Neutrophil (primary cell): Measurements from ENCODE around the gene LRP11.
"Not testable (repeated sequence)": the region's sequence is repeated elsewhere in the genome, so short reads cannot be mapped to it uniquely, and the experiment has no call there.

Experiments
- H3K27ac ChIP-seq: fragments of 200-600 bp; sonication (generic); 2 replicates; pipeline ENCODE4 v1.5.1; 2016; ENCODE audit warnings: mild to moderate bottlenecking, moderate library complexity
- H3K27me3 ChIP-seq: fragments of 200-600 bp; sonication (generic); 2 replicates; pipeline ENCODE4 v1.6.0; 2016; ENCODE audit warnings: mild to moderate bottlenecking
- H3K36me3 ChIP-seq: fragments of 200-600 bp; sonication (generic); 2 replicates; pipeline ENCODE4 v1.5.1; 2017
- H3K4me1 ChIP-seq, 2 experiments: fragments of 200-600 bp in 1 of 2; sonication (generic) in 1 of 2; 1 replicate in 1 of 2; 2 replicates in 1 of 2; pipeline versions ENCODE4 v1.5.1 to v1.6.1; 2013 to 2016; ENCODE audit warnings: low read depth in 1 of 2, low read length in 1 of 2, mild to moderate bottlenecking in 1 of 2, moderate library complexity in 1 of 2; ENCODE audit not compliant: control insufficient read depth in 1 of 2, insufficient read depth in 1 of 2
- H3K4me3 ChIP-seq, 2 experiments: fragments of 200-600 bp in 1 of 2; sonication (generic) in 1 of 2; 1 replicate in 1 of 2; 2 replicates in 1 of 2; pipeline ENCODE4 v1.5.1; 2013 to 2016; ENCODE audit warnings: low read depth in 1 of 2, low read length in 1 of 2, mild to moderate bottlenecking in 1 of 2, moderate library complexity in 1 of 2
- H3K9me3 ChIP-seq: fragments of 200-600 bp; sonication (generic); 2 replicates; pipeline ENCODE4 v1.5.1; 2016
- TF ChIP-seq, protein P1 (sequence below): fragments of 200-600 bp; sonication (generic); IDR thresholded peaks from 2 replicates; pipeline ENCODE4 v1.5.1; 2016; ENCODE audit warnings: antibody characterized with exemption

The LRP11 gene, protein sequence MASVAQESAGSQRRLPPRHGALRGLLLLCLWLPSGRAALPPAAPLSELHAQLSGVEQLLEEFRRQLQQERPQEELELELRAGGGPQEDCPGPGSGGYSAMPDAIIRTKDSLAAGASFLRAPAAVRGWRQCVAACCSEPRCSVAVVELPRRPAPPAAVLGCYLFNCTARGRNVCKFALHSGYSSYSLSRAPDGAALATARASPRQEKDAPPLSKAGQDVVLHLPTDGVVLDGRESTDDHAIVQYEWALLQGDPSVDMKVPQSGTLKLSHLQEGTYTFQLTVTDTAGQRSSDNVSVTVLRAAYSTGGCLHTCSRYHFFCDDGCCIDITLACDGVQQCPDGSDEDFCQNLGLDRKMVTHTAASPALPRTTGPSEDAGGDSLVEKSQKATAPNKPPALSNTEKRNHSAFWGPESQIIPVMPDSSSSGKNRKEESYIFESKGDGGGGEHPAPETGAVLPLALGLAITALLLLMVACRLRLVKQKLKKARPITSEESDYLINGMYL

DNA sequence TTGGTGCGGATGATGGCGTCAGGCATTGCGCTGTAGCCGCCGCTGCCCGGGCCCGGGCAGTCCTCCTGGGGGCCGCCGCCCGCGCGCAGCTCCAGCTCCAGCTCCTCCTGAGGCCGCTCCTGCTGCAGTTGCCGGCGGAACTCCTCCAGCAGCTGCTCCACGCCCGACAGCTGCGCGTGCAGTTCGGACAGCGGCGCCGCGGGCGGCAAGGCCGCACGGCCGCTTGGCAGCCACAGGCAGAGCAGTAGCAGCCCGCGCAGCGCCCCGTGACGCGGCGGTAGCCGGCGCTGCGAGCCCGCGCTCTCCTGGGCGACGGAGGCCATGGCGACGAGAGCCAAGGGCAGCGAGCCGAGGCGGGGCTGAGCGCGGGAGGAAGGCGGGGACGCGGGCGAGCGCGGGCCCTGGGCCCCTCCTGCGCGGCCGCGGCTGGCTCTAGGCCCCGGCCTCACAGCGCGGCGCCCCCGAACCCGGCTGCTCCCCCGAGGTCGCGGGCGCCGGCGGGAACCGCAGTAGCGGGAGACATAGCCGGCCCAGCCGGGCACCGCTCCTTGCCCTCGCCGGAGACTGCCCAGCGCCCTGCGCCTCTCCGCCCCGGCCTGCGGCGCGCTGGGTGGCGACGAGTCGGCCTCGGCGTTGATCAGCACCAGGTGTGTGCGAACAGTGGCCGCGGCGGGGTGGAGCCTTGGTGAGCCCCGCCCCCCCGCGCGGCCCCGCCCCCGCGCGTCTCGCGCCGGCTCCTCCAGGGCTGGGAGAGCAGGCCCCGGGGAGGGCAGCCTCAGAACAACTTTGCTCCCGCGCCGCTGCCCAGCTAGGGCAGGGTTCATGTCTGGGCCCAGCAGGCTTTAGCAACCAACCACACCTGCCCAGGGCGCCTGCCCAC, at the start of gene LRP11:
LRP11 (minus strand) TSS at position 662 of the 880 bp plus-strand sequence; CDS start at position 323, 339 bp downstream.
- H3K4me1 ChIP-seq = peaks cover 20 to 21% of the 10 kb centered on the region in 2 experiments
- peaks cover 69% of the 10 kb centered on the region for H3K27me3 ChIP-seq
- H3K36me3 ChIP-seq = no peaks in the 10 kb centered on the region
- H3K27ac ChIP-seq = no peak within 1 kb of the TSS
- TF ChIP-seq, protein P1, sequence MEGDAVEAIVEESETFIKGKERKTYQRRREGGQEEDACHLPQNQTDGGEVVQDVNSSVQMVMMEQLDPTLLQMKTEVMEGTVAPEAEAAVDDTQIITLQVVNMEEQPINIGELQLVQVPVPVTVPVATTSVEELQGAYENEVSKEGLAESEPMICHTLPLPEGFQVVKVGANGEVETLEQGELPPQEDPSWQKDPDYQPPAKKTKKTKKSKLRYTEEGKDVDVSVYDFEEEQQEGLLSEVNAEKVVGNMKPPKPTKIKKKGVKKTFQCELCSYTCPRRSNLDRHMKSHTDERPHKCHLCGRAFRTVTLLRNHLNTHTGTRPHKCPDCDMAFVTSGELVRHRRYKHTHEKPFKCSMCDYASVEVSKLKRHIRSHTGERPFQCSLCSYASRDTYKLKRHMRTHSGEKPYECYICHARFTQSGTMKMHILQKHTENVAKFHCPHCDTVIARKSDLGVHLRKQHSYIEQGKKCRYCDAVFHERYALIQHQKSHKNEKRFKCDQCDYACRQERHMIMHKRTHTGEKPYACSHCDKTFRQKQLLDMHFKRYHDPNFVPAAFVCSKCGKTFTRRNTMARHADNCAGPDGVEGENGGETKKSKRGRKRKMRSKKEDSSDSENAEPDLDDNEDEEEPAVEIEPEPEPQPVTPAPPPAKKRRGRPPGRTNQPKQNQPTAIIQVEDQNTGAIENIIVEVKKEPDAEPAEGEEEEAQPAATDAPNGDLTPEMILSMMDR = no peak
- H3K9me3 ChIP-seq = no peaks in the 10 kb centered on the region
- peak within 1 kb of the TSS; percentile 55 to 59 for H3K4me3 ChIP-seq

DNA sequence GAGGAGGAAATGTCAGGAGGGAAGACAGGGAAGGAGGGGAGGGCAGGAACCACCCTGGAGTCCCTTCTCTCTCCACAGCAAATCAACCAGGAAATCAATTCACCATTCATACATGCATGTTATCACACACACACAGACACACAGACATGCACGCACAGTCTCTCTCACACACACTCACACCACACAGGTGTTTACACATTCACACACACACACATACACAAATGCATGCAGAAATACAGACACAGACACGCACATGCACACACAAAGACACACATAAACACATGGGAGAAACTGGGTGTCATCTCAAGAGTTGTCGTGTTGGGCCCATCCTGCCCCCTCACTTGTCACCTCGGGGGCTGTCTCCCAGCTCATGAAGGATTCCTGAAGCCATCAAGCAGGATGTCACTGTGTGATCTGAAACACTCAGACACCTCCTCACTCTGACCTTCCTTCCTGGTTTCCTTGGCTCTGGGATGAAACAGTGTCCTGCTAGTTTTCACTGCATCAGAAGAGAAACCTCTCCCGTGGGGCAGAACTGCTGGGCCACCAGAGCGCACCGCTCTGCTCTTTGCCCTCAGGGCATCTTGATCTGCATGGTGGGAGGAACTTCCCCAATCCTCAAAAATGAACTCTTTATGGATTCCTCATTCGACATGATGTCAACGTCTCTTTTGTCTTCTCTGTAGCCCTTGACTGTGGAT, 49.5 kb upstream of the LRP11 start:
- Histone ChIP-seq H3K9me3 (no peaks in the 10 kb centered on the region), H3K4me3 (no peak overlapping the region), H3K27ac (no peak overlapping the region), H3K36me3 (no peaks in the 10 kb centered on the region), H3K27me3 (peaks cover 40% of the 10 kb centered on the region), H3K4me1 (no peaks in the 10 kb centered on the region)
- TF ChIP-seq, protein P1 = no peak

DNA sequence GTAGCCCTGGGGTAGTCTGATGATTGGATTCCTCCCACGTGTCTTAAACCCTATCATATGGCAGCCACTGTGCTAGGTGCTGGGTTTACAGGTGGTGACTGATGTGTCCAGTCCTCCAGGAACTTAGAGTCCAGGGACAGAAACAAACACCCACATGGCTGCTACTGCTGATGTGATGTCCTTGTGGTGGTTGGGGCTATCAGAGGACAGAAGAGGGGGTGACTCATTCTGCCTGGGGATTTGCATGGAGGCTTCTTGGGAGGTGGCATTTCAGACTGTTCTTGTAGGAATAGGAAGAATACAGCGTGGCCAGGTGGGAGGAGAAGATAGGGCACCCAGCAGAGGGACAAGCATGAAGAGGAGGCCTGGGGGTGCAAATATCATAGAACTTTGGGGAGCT, 48.9 kb upstream of the LRP11 start:
- TF ChIP-seq, protein P1 = no peak
- no peaks in the 10 kb centered on the region for H3K9me3 ChIP-seq
- H3K4me3 ChIP-seq = no peak overlapping the region
- peaks cover 34% of the 10 kb centered on the region for H3K27me3 ChIP-seq
- H3K36me3 ChIP-seq = no peaks in the 10 kb centered on the region
- H3K27ac ChIP-seq = no peak overlapping the region
- H3K4me1 ChIP-seq = no peaks in the 10 kb centered on the region

DNA sequence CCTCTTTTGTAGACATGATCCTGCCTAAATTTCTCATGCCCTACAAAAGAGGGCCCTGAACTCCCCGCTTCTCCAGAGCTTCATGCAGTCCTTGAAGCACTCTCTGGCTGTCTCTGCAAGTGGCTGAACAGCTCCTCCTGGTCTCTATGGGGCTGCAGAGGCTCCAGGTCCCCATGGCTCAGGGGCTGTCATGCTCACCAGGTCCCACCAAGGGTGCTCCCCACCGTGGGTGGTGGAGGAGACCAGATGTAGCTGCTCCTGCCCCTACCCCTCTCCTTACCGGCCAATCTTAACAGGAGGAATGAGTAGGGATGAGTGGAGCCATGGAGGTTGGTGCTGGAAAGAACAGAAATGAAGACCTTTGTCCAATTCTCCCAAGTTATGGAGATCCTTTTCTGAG, 48.5 kb upstream of the LRP11 start:
- H3K9me3 ChIP-seq, H3K27ac ChIP-seq, H3K36me3 ChIP-seq, H3K4me3 ChIP-seq, H3K4me1 ChIP-seq: not testable (repeated sequence)
- H3K27me3 ChIP-seq = peaks cover 31% of the 10 kb centered on the region

DNA sequence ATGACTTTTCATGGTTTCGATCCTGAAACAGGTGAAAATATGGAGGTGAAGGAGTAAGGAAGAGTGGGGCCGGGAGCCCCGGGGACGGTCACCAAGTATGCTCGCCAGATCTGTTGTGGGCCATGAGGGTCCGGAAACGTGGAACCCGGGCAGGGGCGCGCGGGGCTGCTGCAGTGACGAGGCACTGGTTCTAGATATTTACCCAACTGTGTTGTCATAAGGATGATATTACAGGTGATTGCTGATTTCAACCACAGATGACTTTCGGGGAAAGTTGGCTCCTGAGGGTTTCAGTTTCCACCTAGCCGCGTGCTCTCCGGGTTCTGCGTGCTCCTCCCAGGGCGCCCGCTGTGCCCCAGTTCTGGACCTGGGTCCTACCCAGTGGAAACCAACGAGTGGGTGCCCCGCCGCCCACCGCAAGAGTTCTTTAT, 46.6 kb upstream of the LRP11 start:
- TF ChIP-seq, protein P1 = no peak
- Histone ChIP-seq H3K36me3 (no peaks in the 10 kb centered on the region), H3K27me3 (peaks cover 31% of the 10 kb centered on the region), H3K9me3 (no peaks in the 10 kb centered on the region), H3K27ac (no peak overlapping the region), H3K4me3 (no peak overlapping the region), H3K4me1 (no peaks in the 10 kb centered on the region)
